G401 (cell line): ENCODE measurements around the gene PSMA4. TPM values are rescaled to one million over a fixed set of nuclear protein-coding genes. Genes with fewer than 3 reads are reported as not detected.
"Not testable (repeated sequence)": the region's sequence is repeated elsewhere in the genome, so short reads cannot be mapped to it uniquely, and the experiment has no call there.

Experiments used
- DNase-seq: peaks from one replicate; pipeline ENCODE4 v3.0.0-alpha.2; 2015; ENCODE audit warnings: low spot score
- in situ Hi-C: cut with HindIII; loops from 2 replicates; pipeline ENCODE4 v1.10.0; 2016; ENCODE audit warnings: low sequenced_read_pairs, mixed read lengths
- total RNA-seq: library from RNA; depleted of rRNA; stranded (reverse); fragments of >200 nt; shearing (Covaris generic); gene quantifications from 2 replicates; pipeline ENCODE4 v1.2.3, GENCODE V29; 2014

PSMA4 gene
- total RNA-seq, 1 experiment from 2014 or later = 600 TPM

- in situ Hi-C loops = no loop called here
- DNase-seq = no peak
Observed at GRCh38 chr15:78542647-78543046, 2.4 kb downstream of the PSMA4 start.

GRCh38 chr15:78550194-78550593 lies 9.9 kb downstream of the PSMA4 start:
- in situ Hi-C loops = no loop called here
- no peak for DNase-seq

GRCh38 chr15:78550815-78551214 lies 10.6 kb downstream of the PSMA4 start:
- in situ Hi-C loops = no loop called here

GRCh38 chr15:78551902-78552301 lies 11.7 kb downstream of the PSMA4 start:
- DNase-seq = no peak
- in situ Hi-C loops = no loop called here

More at GRCh38 chr15:78550815-78551214, 10.6 kb downstream of the PSMA4 start:
- no peak for DNase-seq

GRCh38 chr15:78552597-78552996 lies 12.4 kb downstream of the PSMA4 start:
- in situ Hi-C loops = no loop called here

GRCh38 chr15:78560201-78560600 lies 20.0 kb downstream of the PSMA4 start:
- in situ Hi-C loops = not testable (repeated sequence)

More at GRCh38 chr15:78552597-78552996, 12.4 kb downstream of the PSMA4 start:
- no peak for DNase-seq

GRCh38 chr15:78561490-78561889 lies 21.2 kb downstream of the PSMA4 start:
- no peak for DNase-seq
- in situ Hi-C loops = no loop called here

More at GRCh38 chr15:78560201-78560600, 20.0 kb downstream of the PSMA4 start:
- not testable (repeated sequence) for DNase-seq

GRCh38 chr15:78563092-78563491 lies 22.8 kb downstream of the PSMA4 start:
- in situ Hi-C loops = no loop called here
- no peak for DNase-seq

GRCh38 chr15:78564743-78565096 lies 24.5 kb downstream of the PSMA4 start:
- no peak for DNase-seq
- in situ Hi-C loops = no loop called here

GRCh38 chr15:78565097-78565950 lies 25.1 kb downstream of the PSMA4 start, which contains the start of gene CHRNA5:
Gene CHRNA5, plus strand, starts transcription at chr15:78565520. Its CDS starts 200 bp downstream, at chr15:78565720.
- in situ Hi-C loops = no loop called here
- DNase-seq = peak; percentile 63

GRCh38 chr15:78565951-78566774 lies 25.9 kb downstream of the PSMA4 start:
- in situ Hi-C loops = no loop called here
- DNase-seq = peak; percentile 22

- in situ Hi-C loops = no loop called here
- no peak for DNase-seq
Observed at GRCh38 chr15:78567531-78567930, 27.3 kb downstream of the PSMA4 start.

GRCh38 chr15:78570710-78571109 lies 30.5 kb downstream of the PSMA4 start:
- in situ Hi-C loops = no loop called here
- DNase-seq = no peak

GRCh38 chr15:78571382-78571781 lies 31.1 kb downstream of the PSMA4 start:
- no peak for DNase-seq
- in situ Hi-C loops = no loop called here

GRCh38 chr15:78573416-78573815 lies 33.2 kb downstream of the PSMA4 start:
- DNase-seq = no peak
- in situ Hi-C loops = no loop called here

GRCh38 chr15:78574944-78575343 lies 34.7 kb downstream of the PSMA4 start:
- in situ Hi-C loops = no loop called here
- DNase-seq = no peak

GRCh38 chr15:78597583-78597982 lies 57.3 kb downstream of the PSMA4 start:
- in situ Hi-C loops = no loop called here
- no peak for DNase-seq

GRCh38 chr15:78598348-78598747 lies 58.1 kb downstream of the PSMA4 start:
- no peak for DNase-seq
- in situ Hi-C loops = no loop called here

GRCh38 chr15:78599189-78599588 lies 58.9 kb downstream of the PSMA4 start:
- DNase-seq = no peak
- in situ Hi-C loops = no loop called here
